HEK293 (cell line): ENCODE measurements around the gene CYRIA.

Experiments
- CTCF ChIA-PET: fragments of 350-600 bp; formaldehyde crosslinking; extraction: SDS; loops from one replicate; lab custom pipeline; 2021; ENCODE audit warnings: antibody characterized with exemption; lab: Yijun Ruan, JAX
- POLR2A ChIA-PET: fragments of 300-600 bp; formaldehyde crosslinking; extraction: SDS; loops from one replicate; lab custom pipeline; 2020; ENCODE audit warnings: antibody characterized with exemption, inconsistent platforms; lab: Yijun Ruan, JAX
- H3K27ac ChIP-seq: fragments of 200-500 bp; sonication (Bioruptor generic); 2 replicates; pipeline ENCODE4 v1.5.1; 2014; ENCODE audit warnings: low read depth, low read length, control low read depth, inconsistent platforms; ENCODE audit errors: extremely low read depth
- H3K36me3 ChIP-seq, 2 experiments: fragments of 200-500 bp in 1 of 2; sonication (Bioruptor generic) in 1 of 2; 1 replicate in 1 of 2; 2 replicates in 1 of 2; pipeline ENCODE4 v1.5.1; 2014 to 2017; ENCODE audit warnings: inconsistent platforms in 2 of 2, low read length in 2 of 2; ENCODE audit not compliant: control insufficient read depth in 2 of 2, insufficient read depth in 1 of 2
- H3K4me1 ChIP-seq: fragments of 200-500 bp; sonication (Bioruptor generic); 2 replicates; pipeline ENCODE4 v1.5.1; 2014; ENCODE audit warnings: mild to moderate bottlenecking, low read length, inconsistent platforms; ENCODE audit not compliant: control insufficient read depth, insufficient read depth
- H3K4me3 ChIP-seq: 2 replicates; pipeline ENCODE4 v1.5.1; 2011; ENCODE audit warnings: low read depth, mild to moderate bottlenecking, control low read depth, low read length, moderate library complexity
- H3K9me3 ChIP-seq: fragments of 200-500 bp; sonication (Bioruptor generic); 2 replicates; pipeline ENCODE4 v1.5.1; 2014; ENCODE audit warnings: low read depth, low read length, inconsistent platforms; ENCODE audit not compliant: control insufficient read depth, insufficient read depth
- CTCF ChIP-seq: fragments of 450-650 bp; formaldehyde crosslinking; IDR thresholded peaks from 2 replicates; pipeline ENCODE4 v1.5.1; 2016; ENCODE audit warnings: missing biosample characterization, missing genetic modification characterization
- FEZF1 ChIP-seq: fragments of 450-650 bp; formaldehyde crosslinking; IDR thresholded peaks from 2 replicates; pipeline ENCODE4 v1.5.1; 2016; ENCODE audit warnings: missing biosample characterization, missing genetic modification characterization
- KLF1 ChIP-seq: fragments of 450-650 bp; formaldehyde crosslinking; IDR thresholded peaks from 2 replicates; pipeline ENCODE4 v1.5.1; 2016; ENCODE audit warnings: missing biosample characterization, missing genetic modification characterization
- KLF10 ChIP-seq: fragments of 450-650 bp; IDR thresholded peaks from 2 replicates; pipeline ENCODE4 v1.5.1; 2018; ENCODE audit warnings: missing biosample characterization, mild to moderate bottlenecking, missing genetic modification characterization
- KLF7 ChIP-seq: fragments of 450-650 bp; formaldehyde crosslinking; IDR thresholded peaks from 2 replicates; pipeline ENCODE4 v1.5.1; 2016; ENCODE audit warnings: missing biosample characterization, missing genetic modification characterization, borderline replicate concordance
- MZF1 ChIP-seq: fragments of 450-650 bp; formaldehyde crosslinking; IDR thresholded peaks from 2 replicates; pipeline ENCODE4 v1.5.1; 2017; ENCODE audit warnings: missing biosample characterization, missing genetic modification characterization, borderline replicate concordance
- PRDM4 ChIP-seq: fragments of 450-650 bp; formaldehyde crosslinking; IDR thresholded peaks from 2 replicates; pipeline ENCODE4 v1.5.1; 2017; ENCODE audit warnings: missing biosample characterization, missing genetic modification characterization
- PRDM6 ChIP-seq: fragments of 450-650 bp; formaldehyde crosslinking; IDR thresholded peaks from 2 replicates; pipeline ENCODE4 v1.5.1; 2017; ENCODE audit warnings: missing biosample characterization, missing genetic modification characterization
- TCF7L2 ChIP-seq: IDR thresholded peaks from 2 replicates; pipeline ENCODE4 v1.6.1; 2011; ENCODE audit warnings: low read depth, mild to moderate bottlenecking, inconsistent platforms, low read length, moderate library complexity, borderline replicate concordance
- ZIC2 ChIP-seq: fragments of 450-650 bp; formaldehyde crosslinking; IDR thresholded peaks from 2 replicates; pipeline ENCODE4 v1.5.1; 2016; ENCODE audit warnings: missing biosample characterization, missing genetic modification characterization
- ZNF155 ChIP-seq: fragments of 450-650 bp; formaldehyde crosslinking; IDR thresholded peaks from 2 replicates; pipeline ENCODE4 v1.5.1; 2016; ENCODE audit warnings: missing biosample characterization, missing genetic modification characterization
- ZNF174 ChIP-seq: fragments of 450-650 bp; formaldehyde crosslinking; IDR thresholded peaks from 2 replicates; pipeline ENCODE4 v1.5.0; 2017; ENCODE audit warnings: missing biosample characterization, mild to moderate bottlenecking, missing genetic modification characterization
- ZNF24 ChIP-seq: fragments of 450-650 bp; formaldehyde crosslinking; IDR thresholded peaks from 2 replicates; pipeline ENCODE4 v1.5.1; 2016; ENCODE audit warnings: missing biosample characterization, missing genetic modification characterization
- ZNF266 ChIP-seq: fragments of 450-650 bp; formaldehyde crosslinking; IDR thresholded peaks from 2 replicates; pipeline ENCODE4 v1.5.1; 2016; ENCODE audit warnings: missing biosample characterization, missing genetic modification characterization, low read depth
- ZNF433 ChIP-seq: fragments of 450-650 bp; formaldehyde crosslinking; IDR thresholded peaks from 2 replicates; pipeline ENCODE4 v1.5.1; 2016; ENCODE audit warnings: missing biosample characterization, missing genetic modification characterization, low read depth
- ZNF48 ChIP-seq: fragments of 450-650 bp; formaldehyde crosslinking; IDR thresholded peaks from 2 replicates; pipeline ENCODE4 v1.5.1; 2016; ENCODE audit warnings: missing biosample characterization, missing genetic modification characterization
- ZNF596 ChIP-seq: fragments of 450-650 bp; IDR thresholded peaks from 2 replicates; pipeline ENCODE4 v1.5.0; 2018; ENCODE audit warnings: missing biosample characterization, mild to moderate bottlenecking, missing genetic modification characterization, moderate library complexity
- ZNF654 ChIP-seq: fragments of 450-650 bp; formaldehyde crosslinking; IDR thresholded peaks from 2 replicates; pipeline ENCODE4 v1.5.1; 2016; ENCODE audit warnings: low read depth, missing biosample characterization, missing genetic modification characterization
- ZNF660 ChIP-seq: fragments of 450-650 bp; IDR thresholded peaks from 2 replicates; pipeline ENCODE4 v1.5.1; 2018; ENCODE audit warnings: missing biosample characterization, mild to moderate bottlenecking, missing genetic modification characterization
- ZXDB ChIP-seq: fragments of 450-650 bp; formaldehyde crosslinking; IDR thresholded peaks from 2 replicates; pipeline ENCODE4 v1.5.1; 2016; ENCODE audit warnings: missing biosample characterization, missing genetic modification characterization
- TF ChIP-seq, protein P1 (sequence below): fragments of 450-650 bp; formaldehyde crosslinking; IDR thresholded peaks from 2 replicates; pipeline ENCODE4 v1.5.1; 2016; ENCODE audit warnings: missing biosample characterization, missing genetic modification characterization

The CYRIA gene

GRCh38 chr2:16629044-16629443, 36.6 kb downstream of the CYRIA start:
- no peak for TF ChIP-seq FEZF1
- no peak for TF ChIP-seq ZXDB (tag by site-specific recombination)
- TF ChIP-seq ZNF266, result no peak
- TF ChIP-seq CTCF (tag by site-specific recombination), result no peak
- TF ChIP-seq, all 188 proteins: peak for 0
- ChIA-PET CTCF (interaction anchor here (1.2 to 1.7 kb wide), 3 partner anchors 11 to 1015 kb away, joined by 3 to 7 read pairs (median 4); no protein-coding TSS in a partner anchor), POLR2A (no interaction called here)
- Histone ChIP-seq H3K27ac (no peak overlapping the region), H3K36me3 (no peaks in the 10 kb centered on the region), H3K4me1 (no peaks in the 10 kb centered on the region), H3K9me3 (no peaks in the 10 kb centered on the region), H3K4me3 (no peak overlapping the region)

DNA sequence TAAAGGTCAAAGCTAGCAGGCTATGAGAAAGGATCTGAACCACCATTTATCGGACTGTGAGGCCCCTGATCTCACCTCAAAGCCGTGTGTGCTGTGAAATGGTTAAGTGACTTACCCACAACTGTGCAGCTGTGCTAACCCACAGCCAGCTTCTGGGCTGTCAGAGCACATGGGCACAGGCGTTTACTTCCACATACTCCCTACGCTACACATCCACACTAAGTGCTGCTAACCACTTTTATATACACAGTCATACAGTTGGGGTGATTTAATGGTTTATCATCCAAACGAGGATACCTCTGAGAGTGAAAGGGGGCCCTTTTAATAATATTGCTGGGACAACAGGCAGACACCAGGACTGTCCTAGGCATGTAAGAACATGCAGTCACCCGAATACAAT, 37.3 kb downstream of the CYRIA start:
- Histone ChIP-seq H3K36me3 (peaks cover 0 to 4% of the 10 kb centered on the region in 2 experiments; a peak in 1 of 3 replicates), H3K9me3 (no peaks in the 10 kb centered on the region), H3K4me1 (no peaks in the 10 kb centered on the region), H3K4me3 (no peak overlapping the region), H3K27ac (no peak overlapping the region)
- POLR2A ChIA-PET, result no interaction called here
- TF ChIP-seq ZNF433 (tag by site-specific recombination) (no peak), PRDM4 (tag by site-specific recombination) (no peak)
- CTCF ChIA-PET, result interaction anchor here (1.7 kb wide), 1 partner anchor 1016 kb away, joined by 3 read pairs; no protein-coding TSS in a partner anchor

DNA sequence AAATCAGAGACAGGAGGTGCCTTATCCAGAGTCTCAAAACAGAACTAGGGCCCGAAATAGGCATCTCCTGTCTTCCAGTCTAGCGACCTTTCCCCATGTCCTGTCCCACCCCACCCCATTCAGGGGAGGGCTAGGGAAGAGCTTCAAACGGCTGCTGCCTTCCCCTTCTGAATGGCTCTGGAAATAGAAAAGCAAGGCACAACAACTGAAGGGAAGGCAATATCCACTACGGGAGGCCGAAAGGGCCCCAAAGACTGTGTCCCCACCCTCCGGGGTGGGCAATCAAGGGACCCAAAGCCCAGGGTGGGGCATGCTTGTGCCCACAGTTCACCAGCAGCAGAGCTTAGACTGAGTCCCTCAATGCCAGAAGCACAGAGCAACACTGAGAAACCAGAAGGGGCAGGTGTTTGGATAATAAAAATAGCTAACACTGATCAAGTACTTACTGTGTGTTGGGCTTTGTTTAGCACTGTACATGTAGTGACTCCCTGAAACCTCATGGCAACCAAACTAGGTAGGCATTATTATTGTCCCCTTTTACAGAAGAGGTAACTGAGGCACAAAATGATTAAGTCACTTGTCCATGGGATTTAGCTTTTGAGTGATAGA, 38.5 kb downstream of the CYRIA start:
- peaks cover 0 to 17% of the 10 kb centered on the region in 2 experiments; a peak in 1 of 3 replicates for H3K36me3 ChIP-seq
- H3K4me1 ChIP-seq, result no peaks in the 10 kb centered on the region
- no peaks in the 10 kb centered on the region for H3K9me3 ChIP-seq
- H3K4me3 ChIP-seq, result no peak overlapping the region
- CTCF ChIA-PET, result interaction anchor here (0.6 to 1.7 kb wide), 3 partner anchors 12 to 1017 kb away, joined by 3 to 4 read pairs (median 3); no protein-coding TSS in a partner anchor
- POLR2A ChIA-PET, result no interaction called here
- TF ChIP-seq ZNF654 (tag by site-specific recombination), result no peak
- no peak for TF ChIP-seq KLF10 (tag by site-specific recombination)
- H3K27ac ChIP-seq, result no peak overlapping the region

- Histone ChIP-seq H3K4me3 (no peak overlapping the region), H3K9me3 (no peaks in the 10 kb centered on the region), H3K4me1 (no peaks in the 10 kb centered on the region), H3K27ac (no peak overlapping the region), H3K36me3 (peaks cover 0 to 23% of the 10 kb centered on the region in 2 experiments; a peak in 1 of 3 replicates)
- ChIA-PET CTCF (interaction anchor here (1.2 kb wide), 1 partner anchor 131 kb away, joined by 3 read pairs; no protein-coding TSS in a partner anchor), POLR2A (no interaction called here)
- no peak for TF ChIP-seq ZIC2 (tag by site-specific recombination)
- no peak for TF ChIP-seq PRDM6 (tag by site-specific recombination)
- no peak for TF ChIP-seq ZNF596 (tag by site-specific recombination)
- no peak for TF ChIP-seq MZF1 (tag by site-specific recombination)
- no peak for TF ChIP-seq ZNF24 (tag by site-specific recombination)
- TF ChIP-seq ZNF660 (tag by site-specific recombination), result no peak
- no peak for TF ChIP-seq TCF7L2
- TF ChIP-seq KLF7, result no peak
- no peak for TF ChIP-seq KLF10 (tag by site-specific recombination)
- no peak for TF ChIP-seq ZNF155 (tag by site-specific recombination)
- TF ChIP-seq, protein P1, sequence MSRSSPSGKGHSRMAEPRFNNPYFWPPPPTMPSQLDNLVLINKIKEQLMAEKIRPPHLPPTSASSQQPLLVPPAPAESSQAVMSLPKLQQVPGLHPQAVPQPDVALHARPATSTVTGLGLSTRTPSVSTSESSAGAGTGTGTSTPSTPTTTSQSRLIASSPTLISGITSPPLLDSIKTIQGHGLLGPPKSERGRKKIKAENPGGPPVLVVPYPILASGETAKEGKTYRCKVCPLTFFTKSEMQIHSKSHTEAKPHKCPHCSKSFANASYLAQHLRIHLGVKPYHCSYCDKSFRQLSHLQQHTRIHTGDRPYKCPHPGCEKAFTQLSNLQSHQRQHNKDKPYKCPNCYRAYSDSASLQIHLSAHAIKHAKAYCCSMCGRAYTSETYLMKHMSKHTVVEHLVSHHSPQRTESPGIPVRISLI (tag by site-specific recombination), result no peak
- no peak for TF ChIP-seq ZNF48 (tag by site-specific recombination)
- TF ChIP-seq KLF1, result no peak
- no peak for TF ChIP-seq ZNF174 (tag by site-specific recombination)
Measured at GRCh38 chr2:16626497-16626896, 39.1 kb downstream of the CYRIA start.
